Measurements from ENCODE around the gene FLNA. TPM values are rescaled to one million over a fixed set of nuclear protein-coding genes. Genes with fewer than 3 reads are reported as not detected.

The FLNA gene
- total and polyA plus RNA-seq, 2 donors (not counting 3 experiments of a cell fraction or from before 2014, with no cell fraction given) = 658 to 1,474 TPM

DNA sequence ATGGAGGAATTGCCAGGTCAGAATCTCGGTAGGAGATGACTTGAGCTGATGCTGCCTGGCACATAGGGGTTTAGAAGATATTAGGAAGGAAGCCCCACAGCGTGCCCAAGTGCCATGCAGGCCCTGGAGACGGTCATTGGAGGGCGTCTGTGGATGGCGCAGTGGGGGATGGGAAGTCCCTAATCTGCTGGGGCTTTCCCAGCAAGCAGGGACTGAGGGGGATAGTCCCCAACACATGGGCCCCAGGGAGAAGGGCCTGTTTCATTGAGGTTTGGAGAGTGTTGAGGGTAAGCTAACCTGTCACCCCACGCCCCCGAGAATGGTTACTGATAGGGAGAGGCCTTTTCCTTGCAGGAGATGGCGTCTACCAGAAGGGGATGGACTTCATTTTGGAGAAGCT, 44.8 kb upstream of the FLNA start:
- H3K27ac ChIP-seq (ENCODE audit: insufficient read depth, low read depth, low read length) = no peak overlapping the region
- no peak overlapping the region for H3K9ac ChIP-seq (replicated peaks; ENCODE audit: extremely low read depth, insufficient read depth, low read length)
- BruUV-seq (replicated peaks) = no TSS peak
- no peak overlapping the region for H2AFZ ChIP-seq (ENCODE audit: low read depth, low read length)
- H3K9me3 ChIP-seq (replicated peaks; ENCODE audit: control insufficient read depth, insufficient read depth, low read length) = no peaks in the 10 kb centered on the region
- CTCF ChIA-PET = no interaction called here
- no peaks in the 10 kb centered on the region for H4K20me1 ChIP-seq (replicated peaks; ENCODE audit: control insufficient read depth, extremely low read depth, insufficient read depth, low read length)
- H3K4me2 ChIP-seq (ENCODE audit: insufficient read depth, low read length) = no peak overlapping the region
- no peaks in the 10 kb centered on the region for H3K27me3 ChIP-seq (ENCODE audit: control insufficient read depth in 2 of 2, insufficient read depth in 2 of 2, low read length in 2 of 2)
- H3K79me2 ChIP-seq (ENCODE audit: control insufficient read depth, insufficient read depth, low read length) = no peaks in the 10 kb centered on the region
- TF ChIP-seq JUN (IDR thresholded peaks at IDR 0.05; ENCODE audit: borderline replicate concordance, insufficient read depth, insufficient read length, low read depth) = no peak
- TF ChIP-seq CTCF (IDR thresholded peaks at IDR 0.05; ENCODE audit: extremely low read depth in 1 of 2, insufficient read depth in 1 of 2, low read depth in 1 of 2, low read length in 2 of 2) = no peak
- TF ChIP-seq, protein P1, sequence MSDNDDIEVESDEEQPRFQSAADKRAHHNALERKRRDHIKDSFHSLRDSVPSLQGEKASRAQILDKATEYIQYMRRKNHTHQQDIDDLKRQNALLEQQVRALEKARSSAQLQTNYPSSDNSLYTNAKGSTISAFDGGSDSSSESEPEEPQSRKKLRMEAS (IDR thresholded peaks at IDR 0.05; ENCODE audit: insufficient read depth, insufficient read length) = no peak
- TF ChIP-seq GATA2 (IDR thresholded peaks at IDR 0.05; ENCODE audit: insufficient read depth, insufficient read length, low read depth, low read length) = no peak
- TF ChIP-seq FOS (IDR thresholded peaks at IDR 0.05; ENCODE audit: borderline replicate concordance, insufficient read depth, low read length) = no peak
- no peak for TF ChIP-seq POLR2AphosphoS5 (IDR thresholded peaks at IDR 0.05; ENCODE audit: insufficient read depth, low read depth, low read length)
- TF ChIP-seq EZH2 (IDR thresholded peaks at IDR 0.05; ENCODE audit: borderline replicate concordance, low read depth, low read length, severe bottlenecking) = no peak
- no peaks in the 10 kb centered on the region for H3K36me3 ChIP-seq (ENCODE audit: control insufficient read depth in 2 of 2, extremely low read depth in 1 of 2, insufficient read depth in 2 of 2, low read length in 2 of 2)
- FAIRE-seq = no peak
- no peak for DNase-seq (ENCODE audit: low read depth, low spot score)
- POLR2A ChIA-PET = no interaction called here
- peaks cover 6% of the 10 kb centered on the region for H3K4me1 ChIP-seq (ENCODE audit: control insufficient read depth, extremely low read depth, insufficient read depth, low read length)
- dilution Hi-C loops (cut with MboI; ENCODE audit: extremely low pct_ligation_motif_present, low sequenced_read_pairs) = no loop called here
- H3K9me1 ChIP-seq (replicated peaks; ENCODE audit: control insufficient read depth, extremely low read depth, insufficient read depth, low read length) = no peaks in the 10 kb centered on the region
- no peak overlapping the region for H3K4me3 ChIP-seq (replicated peaks in 1 of 3; ENCODE audit: insufficient read depth in 1 of 3, low read depth in 1 of 3, low read length in 3 of 3)
- intact Hi-C loops (cut with micrococcal nuclease) = no loop called here
